Activated naive CD4-positive, alpha-beta T cell treated with anti-CD3 and anti-CD28 coated beads, Interleukin-2, amount 50 U/mL, for 72 hours (primary cell): Measurements from ENCODE around the gene SMARCA1. TPM values are rescaled to one million over a fixed set of nuclear protein-coding genes. Genes with fewer than 3 reads are reported as not detected.

Source experiments
- ATAC-seq, 2 donors: fragments of 150-1000 bp; cut with Tn5 transposase; 2 replicates each; pipeline ENCODE4 v1.10.0; 2021; ENCODE audit warnings: mild to moderate bottlenecking in 2 of 2, moderate library complexity in 2 of 2
- DNase-seq, 2 donors: peaks; one replicate each; pipeline ENCODE4 v3.0.0; 2021 to 2022; ENCODE audit warnings: low spot score in 2 of 2
- H3K27ac Mint-ChIP-seq, 2 donors: one replicate each; pipeline ENCODE4 v1.8.0; 2022; ENCODE audit warnings: mild to moderate bottlenecking in 2 of 2, mixed read lengths in 2 of 2
- H3K36me3 Mint-ChIP-seq, 2 donors: one replicate each; pipeline ENCODE4 v1.8.0; 2022; ENCODE audit warnings: mixed read lengths in 2 of 2
- H3K9me3 Mint-ChIP-seq, 2 donors: one replicate each; pipeline ENCODE4 v1.8.0; 2022; ENCODE audit warnings: mixed read lengths in 2 of 2
- total RNA-seq, 2 donors: library from RNA; stranded (reverse); gene quantifications; one replicate each; pipeline ENCODE4 v1.2.3, GENCODE V29; 2022

SMARCA1 gene
- total RNA-seq, 2 donors from 2014 or later = 0.20 to 0.56 TPM

- no peak overlapping the region for H3K27ac Mint-ChIP-seq
- ATAC-seq (peak; percentile 32 to 73), DNase-seq (no peak)
- H3K9me3 Mint-ChIP-seq = no peaks in the 10 kb centered on the region
- no peaks in the 10 kb centered on the region for H3K36me3 Mint-ChIP-seq
Observed at GRCh38 chrX:129540722-129541184, 17.5 kb upstream of the SMARCA1 start.

GRCh38 chrX:129540068-129540653 is 16.9 kb upstream of the SMARCA1 start, which contains the start of gene OCRL:
Gene OCRL (plus strand): TSS chrX:129540259. CDS start chrX:129540440, 181 bp downstream.
- peak; percentile 53 to 57 for DNase-seq
- no peaks in the 10 kb centered on the region for H3K36me3 Mint-ChIP-seq
- H3K9me3 Mint-ChIP-seq = no peaks in the 10 kb centered on the region
- H3K27ac Mint-ChIP-seq = no peak within 1 kb of the TSS
- peak; percentile 87 to 88 for ATAC-seq

- Mint-ChIP-seq H3K27ac (no peak overlapping the region), H3K36me3 (no peaks in the 10 kb centered on the region), H3K9me3 (no peaks in the 10 kb centered on the region)
- no peak for ATAC-seq
- no peak for DNase-seq
Observed at GRCh38 chrX:129534816-129535578, 11.7 kb upstream of the SMARCA1 start.

- Mint-ChIP-seq H3K27ac (no peak overlapping the region), H3K36me3 (no peaks in the 10 kb centered on the region), H3K9me3 (no peaks in the 10 kb centered on the region)
- DNase-seq (no peak), ATAC-seq (no peak)
Observed at GRCh38 chrX:129531132-129531531, 7.8 kb upstream of the SMARCA1 start.

GRCh38 chrX:129530410-129530809 is 7.1 kb upstream of the SMARCA1 start:
- no peaks in the 10 kb centered on the region for H3K9me3 Mint-ChIP-seq
- DNase-seq (no peak), ATAC-seq (no peak)
- H3K36me3 Mint-ChIP-seq = no peaks in the 10 kb centered on the region
- no peak overlapping the region for H3K27ac Mint-ChIP-seq

- no peak for DNase-seq
- no peak overlapping the region for H3K27ac Mint-ChIP-seq
- H3K9me3 Mint-ChIP-seq = no peaks in the 10 kb centered on the region
- no peak for ATAC-seq
- H3K36me3 Mint-ChIP-seq = no peaks in the 10 kb centered on the region
Observed at GRCh38 chrX:129529685-129530281, 6.5 kb upstream of the SMARCA1 start.

- Mint-ChIP-seq H3K27ac (no peak overlapping the region), H3K9me3 (peaks cover 0 to 5% of the 10 kb centered on the region in 2 donors), H3K36me3 (no peaks in the 10 kb centered on the region)
- DNase-seq = no peak
- ATAC-seq = no peak
Observed at GRCh38 chrX:129525896-129526295, 2.6 kb upstream of the SMARCA1 start.

- Mint-ChIP-seq H3K9me3 (peaks cover 0 to 5% of the 10 kb centered on the region in 2 donors), H3K36me3 (no peaks in the 10 kb centered on the region), H3K27ac (no peak overlapping the region)
- DNase-seq (no peak), ATAC-seq (no peak)
Observed at GRCh38 chrX:129525162-129525561, 1.9 kb upstream of the SMARCA1 start.

- ATAC-seq = no peak
- no peak for DNase-seq
- Mint-ChIP-seq H3K27ac (no peak overlapping the region), H3K36me3 (no peaks in the 10 kb centered on the region), H3K9me3 (peaks cover 0 to 5% of the 10 kb centered on the region in 2 donors)
Observed at GRCh38 chrX:129524250-129524850, 1.1 kb upstream of the SMARCA1 start.

- Mint-ChIP-seq H3K9me3 (peaks cover 0 to 5% of the 10 kb centered on the region in 2 donors), H3K27ac (no peak overlapping the region), H3K36me3 (no peaks in the 10 kb centered on the region)
- DNase-seq = no peak
- ATAC-seq = peak; percentile 37 to 43
Observed at GRCh38 chrX:129522184-129523078, 859 bp downstream of the SMARCA1 start.

GRCh38 chrX:129520151-129520550 is 3.1 kb downstream of the SMARCA1 start:
- H3K9me3 Mint-ChIP-seq = peaks cover 0 to 5% of the 10 kb centered on the region in 2 donors
- DNase-seq (no peak), ATAC-seq (no peak)
- H3K36me3 Mint-ChIP-seq = no peaks in the 10 kb centered on the region
- H3K27ac Mint-ChIP-seq = no peak overlapping the region

GRCh38 chrX:129516402-129516801 is 6.9 kb downstream of the SMARCA1 start:
- no peak for DNase-seq
- Mint-ChIP-seq H3K9me3 (no peaks in the 10 kb centered on the region), H3K36me3 (no peaks in the 10 kb centered on the region), H3K27ac (no peak overlapping the region)
- ATAC-seq = no peak

- DNase-seq = no peak
- no peaks in the 10 kb centered on the region for H3K9me3 Mint-ChIP-seq
- ATAC-seq = no peak
- no peak overlapping the region for H3K27ac Mint-ChIP-seq
- H3K36me3 Mint-ChIP-seq = no peaks in the 10 kb centered on the region
Observed at GRCh38 chrX:129512409-129512808, 10.9 kb downstream of the SMARCA1 start.

- DNase-seq (no peak), ATAC-seq (no peak)
- Mint-ChIP-seq H3K27ac (no peak overlapping the region), H3K36me3 (no peaks in the 10 kb centered on the region), H3K9me3 (no peaks in the 10 kb centered on the region)
Observed at GRCh38 chrX:129511689-129512088, 11.6 kb downstream of the SMARCA1 start.

GRCh38 chrX:129510331-129510730 is 13.0 kb downstream of the SMARCA1 start:
- Mint-ChIP-seq H3K36me3 (no peaks in the 10 kb centered on the region), H3K9me3 (no peaks in the 10 kb centered on the region), H3K27ac (no peak overlapping the region)
- DNase-seq (no peak), ATAC-seq (no peak)

- Mint-ChIP-seq H3K36me3 (no peaks in the 10 kb centered on the region), H3K27ac (no peak overlapping the region), H3K9me3 (no peaks in the 10 kb centered on the region)
- no peak for ATAC-seq
- DNase-seq = no peak
Observed at GRCh38 chrX:129497146-129497843, 26.0 kb downstream of the SMARCA1 start.
